ENCODE data around the gene DDX25. TPM values are rescaled to one million over a fixed set of nuclear protein-coding genes. Genes with fewer than 3 reads are reported as not detected.
A peak's percentile ranks its signal among the peaks of the same experiment; 100 is the strongest.

DDX25 gene
- total RNA-seq, 6 donors from 2014 or later, result 0.31 TPM; not detected in 5

DNA sequence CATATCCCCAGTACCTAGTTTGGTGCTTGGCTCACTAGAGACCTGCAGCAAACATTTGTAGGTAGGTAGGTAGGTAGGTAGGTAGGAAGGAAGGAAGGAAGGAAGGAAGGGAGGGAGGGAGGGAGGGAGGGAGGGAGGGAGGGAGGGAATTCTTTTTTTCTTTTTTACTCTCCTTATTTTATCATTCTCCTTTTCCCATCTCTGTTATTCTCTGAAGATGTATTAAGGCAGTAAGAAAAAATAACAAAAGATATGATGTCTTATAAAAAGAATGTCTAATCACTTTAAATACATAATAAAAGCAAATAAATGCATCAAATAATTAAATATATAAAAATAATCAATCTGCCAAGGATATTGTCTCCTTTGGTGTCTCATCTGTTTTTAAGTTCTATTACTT, 70.0 kb downstream of the DDX25 start:
- Histone ChIP-seq H3K36me3 (no peaks in the 10 kb centered on the region), H3K9me3 (no peaks in the 10 kb centered on the region), H3K27me3 (no peaks in the 10 kb centered on the region), H3K27ac (no peak overlapping the region), H3K4me1 (no peaks in the 10 kb centered on the region), H3K4me3 (no peak overlapping the region)
- no peak for ATAC-seq (ENCODE audit: low FRiP score in 2 of 2)
- no peak for DNase-seq
- no peak for TF ChIP-seq POLR2AphosphoS5 (IDR thresholded peaks at IDR 0.05)
- TF ChIP-seq EP300 (IDR thresholded peaks at IDR 0.05), result no peak

DNA sequence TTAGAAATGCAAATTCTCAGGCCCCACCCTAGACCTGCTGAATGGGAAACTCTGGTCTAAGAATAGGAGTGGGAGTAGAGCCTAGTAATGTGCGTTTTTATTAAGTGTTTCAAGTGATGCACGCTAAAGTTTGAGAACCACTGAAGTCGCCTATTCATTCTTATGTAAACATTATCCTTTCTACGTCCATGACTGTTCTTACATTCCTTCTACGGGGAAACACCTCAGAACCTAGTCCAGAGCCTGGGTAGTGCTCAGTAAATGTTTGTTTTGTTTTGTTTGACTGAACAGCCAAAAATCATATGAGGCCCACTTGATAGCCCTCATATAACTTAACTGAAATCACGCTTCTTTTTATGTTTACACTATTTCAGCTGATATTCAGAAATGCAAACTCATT, 71.3 kb downstream of the DDX25 start:
- no peaks in the 10 kb centered on the region for H3K4me1 ChIP-seq
- WGBS, 2 donors, result 64 to 71% methylated on average over 6 of the region's 6 CpGs
- no peaks in the 10 kb centered on the region for H3K27me3 ChIP-seq
- no peak overlapping the region for H3K4me3 ChIP-seq
- ATAC-seq (ENCODE audit: low FRiP score in 2 of 2) (peak in 1 of 2 donors; percentile 81), DNase-seq (no peak)
- TF ChIP-seq EP300 (IDR thresholded peaks at IDR 0.05), result no peak
- TF ChIP-seq, protein P1, sequence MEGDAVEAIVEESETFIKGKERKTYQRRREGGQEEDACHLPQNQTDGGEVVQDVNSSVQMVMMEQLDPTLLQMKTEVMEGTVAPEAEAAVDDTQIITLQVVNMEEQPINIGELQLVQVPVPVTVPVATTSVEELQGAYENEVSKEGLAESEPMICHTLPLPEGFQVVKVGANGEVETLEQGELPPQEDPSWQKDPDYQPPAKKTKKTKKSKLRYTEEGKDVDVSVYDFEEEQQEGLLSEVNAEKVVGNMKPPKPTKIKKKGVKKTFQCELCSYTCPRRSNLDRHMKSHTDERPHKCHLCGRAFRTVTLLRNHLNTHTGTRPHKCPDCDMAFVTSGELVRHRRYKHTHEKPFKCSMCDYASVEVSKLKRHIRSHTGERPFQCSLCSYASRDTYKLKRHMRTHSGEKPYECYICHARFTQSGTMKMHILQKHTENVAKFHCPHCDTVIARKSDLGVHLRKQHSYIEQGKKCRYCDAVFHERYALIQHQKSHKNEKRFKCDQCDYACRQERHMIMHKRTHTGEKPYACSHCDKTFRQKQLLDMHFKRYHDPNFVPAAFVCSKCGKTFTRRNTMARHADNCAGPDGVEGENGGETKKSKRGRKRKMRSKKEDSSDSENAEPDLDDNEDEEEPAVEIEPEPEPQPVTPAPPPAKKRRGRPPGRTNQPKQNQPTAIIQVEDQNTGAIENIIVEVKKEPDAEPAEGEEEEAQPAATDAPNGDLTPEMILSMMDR (IDR thresholded peaks at IDR 0.05), result no peak
- no peak overlapping the region for H3K27ac ChIP-seq
- no peaks in the 10 kb centered on the region for H3K9me3 ChIP-seq
- no peaks in the 10 kb centered on the region for H3K36me3 ChIP-seq

DNA sequence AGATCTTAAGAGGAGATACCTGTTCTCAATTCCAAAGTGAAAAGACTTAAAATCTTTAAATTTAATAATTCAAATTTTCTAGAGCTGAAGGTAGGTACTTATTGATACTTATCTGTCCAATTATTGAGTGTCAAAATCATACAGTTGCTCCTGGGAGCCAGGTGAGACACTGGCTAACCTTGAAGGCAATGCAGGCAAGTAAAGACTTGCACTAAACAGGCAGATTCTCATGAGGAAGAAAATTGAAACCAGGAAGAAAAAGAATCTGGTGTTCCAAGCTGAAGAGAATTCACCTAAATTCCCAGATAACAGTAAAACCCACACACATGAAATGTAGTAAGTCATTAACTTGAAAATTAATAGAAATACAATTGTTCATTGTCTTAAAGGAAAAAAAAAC, 71.8 kb downstream of the DDX25 start:
- Histone ChIP-seq H3K4me3 (no peak overlapping the region), H3K9me3 (no peaks in the 10 kb centered on the region), H3K27me3 (no peaks in the 10 kb centered on the region), H3K36me3 (no peaks in the 10 kb centered on the region), H3K27ac (no peak overlapping the region), H3K4me1 (no peaks in the 10 kb centered on the region)
- DNase-seq (no peak), ATAC-seq (ENCODE audit: low FRiP score in 2 of 2) (no peak)
- TF ChIP-seq POLR2AphosphoS5 (IDR thresholded peaks at IDR 0.05), result no peak
- TF ChIP-seq, protein P1 (IDR thresholded peaks at IDR 0.05), result no peak
- no peak for TF ChIP-seq POLR2A (IDR thresholded peaks at IDR 0.05)
- TF ChIP-seq EP300 (IDR thresholded peaks at IDR 0.05), result no peak

- no peak overlapping the region for H3K27ac ChIP-seq
- 91 to 98% methylated on average over 3 of the region's 3 CpGs for WGBS, 2 donors
- no peak overlapping the region for H3K4me3 ChIP-seq
- H3K4me1 ChIP-seq, result no peaks in the 10 kb centered on the region
- ATAC-seq (ENCODE audit: low FRiP score in 2 of 2), result no peak
- H3K36me3 ChIP-seq, result no peaks in the 10 kb centered on the region
- TF ChIP-seq POLR2A (IDR thresholded peaks at IDR 0.05) (no peak), POLR2AphosphoS5 (IDR thresholded peaks at IDR 0.05) (no peak), EP300 (IDR thresholded peaks at IDR 0.05) (no peak)
- TF ChIP-seq, protein P1 (IDR thresholded peaks at IDR 0.05), result no peak
- H3K9me3 ChIP-seq, result no peaks in the 10 kb centered on the region
- H3K27me3 ChIP-seq, result no peaks in the 10 kb centered on the region
- no peak for DNase-seq
Observed at GRCh38 chr11:125977333-125977732, 73.0 kb downstream of the DDX25 start.

DNA sequence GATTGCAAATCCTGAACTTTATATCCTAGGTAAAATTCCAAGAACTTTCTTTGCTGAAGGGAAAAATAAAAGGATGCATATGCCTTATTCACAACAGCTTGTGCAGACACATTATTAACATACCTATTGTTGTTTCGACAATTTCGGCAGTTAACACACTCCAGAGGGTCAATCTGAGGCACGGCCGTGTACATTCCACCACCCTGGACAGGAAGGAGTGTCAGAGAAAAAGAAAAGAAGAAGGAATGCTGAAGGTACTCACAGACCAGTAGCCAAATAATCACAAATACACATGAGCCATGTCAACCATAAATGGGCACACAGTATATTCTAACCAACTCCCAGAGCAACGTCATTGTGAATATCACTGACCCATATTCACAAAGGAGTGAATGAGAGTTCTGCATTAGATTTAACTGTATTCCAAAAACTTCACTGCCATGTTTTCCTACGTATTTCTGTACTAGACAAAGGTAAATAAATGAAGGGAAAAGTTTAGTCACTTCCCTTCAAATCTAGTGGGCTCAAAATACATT, 73.9 kb downstream of the DDX25 start:
- DNase-seq (no peak), ATAC-seq (ENCODE audit: low FRiP score in 2 of 2) (no peak)
- TF ChIP-seq, protein P1 (IDR thresholded peaks at IDR 0.05), result no peak
- TF ChIP-seq POLR2AphosphoS5 (IDR thresholded peaks at IDR 0.05), result no peak
- TF ChIP-seq POLR2A (IDR thresholded peaks at IDR 0.05), result no peak
- TF ChIP-seq EP300 (IDR thresholded peaks at IDR 0.05), result no peak
- H3K36me3 ChIP-seq, result no peaks in the 10 kb centered on the region
- H3K4me3 ChIP-seq, result no peak overlapping the region
- H3K9me3 ChIP-seq, result no peaks in the 10 kb centered on the region
- H3K4me1 ChIP-seq, result no peaks in the 10 kb centered on the region
- WGBS, 2 donors, result 79 to 81% methylated on average over 6 of the region's 6 CpGs
- H3K27me3 ChIP-seq, result no peaks in the 10 kb centered on the region
- H3K27ac ChIP-seq, result no peak overlapping the region

Other genes starting within 250 kb of the DDX25 start
- not detected for gene ACRV1, start 223.7 kb upstream of the DDX25 start, total RNA-seq
- gene PATE1, start 158.2 kb upstream of the DDX25 start, total RNA-seq, result not detected
- gene PATE2, start 125.7 kb upstream of the DDX25 start, total RNA-seq, result not detected
- gene PATE3, start 116.4 kb upstream of the DDX25 start, total RNA-seq, result not detected
- gene PATE4, start 71.2 kb upstream of the DDX25 start, total RNA-seq, result not detected
- 1 to 10 TPM in 5 of 6 donors, under 1 TPM in 1; 0.55 to 6.3 (median 3.8) TPM for gene HYLS1, start 16.8 kb upstream of the DDX25 start, total RNA-seq
- gene PUS3, start 1.3 kb upstream of the DDX25 start, total RNA-seq, result 10 to 100 TPM in 3 of 6 donors, 1 to 10 TPM in 3; 2.6 to 22.5 (median 10.0) TPM
- under 1 TPM in 1 of 6 donors, not detected in 5; 0.13 TPM for gene VSIG10L2, start 41.5 kb downstream of the DDX25 start, total RNA-seq
- gene CDON, start 158.4 kb downstream of the DDX25 start, total RNA-seq, result 10 to 100 TPM in 5 of 6 donors, 1 to 10 TPM in 1; 4.0 to 24.2 (median 13.5) TPM